Adrenal gland (tissue), 5 donors: ENCODE measurements around the gene PDE9A.

Source experiments
- POLR2A ChIP-seq, 2 donors: fragments of 450-650 bp; IDR thresholded peaks; one replicate each; pipeline ENCODE4 v1.6.1; 2017; ENCODE audit warnings: antibody characterized with exemption in 2 of 2, mild to moderate bottlenecking in 2 of 2, moderate library complexity in 1 of 2
- TF ChIP-seq, protein P1 (sequence below), 6 experiments: fragments of 450-650 bp in 4 of 6; fragments of 200-600 bp in 2 of 6; sonication (generic) in 1 of 6; IDR thresholded peaks; 1 replicate in 5 of 6; 2 replicates in 1 of 6; pipeline versions ENCODE4 v1.5.1 to v1.8.0; 2016 to 2021; ENCODE audit warnings: antibody characterized with exemption in 6 of 6, mild to moderate bottlenecking in 2 of 6, moderate library complexity in 1 of 6
- donor health status: DM: no; HTN: no; CAD: no.

DNA sequence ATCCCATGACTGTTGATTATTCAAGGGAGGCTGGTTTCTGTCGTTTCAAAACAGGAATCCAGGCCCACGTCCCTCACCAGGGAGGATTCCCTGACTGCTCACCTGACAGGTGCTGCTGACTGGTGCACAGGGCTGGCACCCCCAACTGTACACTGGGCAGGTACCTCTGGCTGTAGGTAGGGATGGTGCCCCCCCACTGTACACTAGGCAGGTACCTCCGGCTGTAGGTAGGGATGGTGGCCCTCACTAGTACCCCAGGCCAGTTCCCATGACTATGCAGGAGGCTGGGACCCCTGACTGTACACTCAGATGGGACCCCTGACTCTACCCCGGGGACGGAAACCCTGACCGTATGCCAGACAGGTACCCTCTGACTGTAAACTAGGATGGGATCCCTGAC, 33.6 kb upstream of the PDE9A start:
- TF ChIP-seq, protein P1, sequence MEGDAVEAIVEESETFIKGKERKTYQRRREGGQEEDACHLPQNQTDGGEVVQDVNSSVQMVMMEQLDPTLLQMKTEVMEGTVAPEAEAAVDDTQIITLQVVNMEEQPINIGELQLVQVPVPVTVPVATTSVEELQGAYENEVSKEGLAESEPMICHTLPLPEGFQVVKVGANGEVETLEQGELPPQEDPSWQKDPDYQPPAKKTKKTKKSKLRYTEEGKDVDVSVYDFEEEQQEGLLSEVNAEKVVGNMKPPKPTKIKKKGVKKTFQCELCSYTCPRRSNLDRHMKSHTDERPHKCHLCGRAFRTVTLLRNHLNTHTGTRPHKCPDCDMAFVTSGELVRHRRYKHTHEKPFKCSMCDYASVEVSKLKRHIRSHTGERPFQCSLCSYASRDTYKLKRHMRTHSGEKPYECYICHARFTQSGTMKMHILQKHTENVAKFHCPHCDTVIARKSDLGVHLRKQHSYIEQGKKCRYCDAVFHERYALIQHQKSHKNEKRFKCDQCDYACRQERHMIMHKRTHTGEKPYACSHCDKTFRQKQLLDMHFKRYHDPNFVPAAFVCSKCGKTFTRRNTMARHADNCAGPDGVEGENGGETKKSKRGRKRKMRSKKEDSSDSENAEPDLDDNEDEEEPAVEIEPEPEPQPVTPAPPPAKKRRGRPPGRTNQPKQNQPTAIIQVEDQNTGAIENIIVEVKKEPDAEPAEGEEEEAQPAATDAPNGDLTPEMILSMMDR (IDR thresholded peaks at IDR 0.05): no peak
- TF ChIP-seq POLR2A (IDR thresholded peaks at IDR 0.05): no peak
